ENCODE measurements around the gene IZUMO3.
"Not testable (repeated sequence)": the region's sequence is repeated elsewhere in the genome, so short reads cannot be mapped to it uniquely, and the experiment has no call there.

Gene IZUMO3

GRCh38 chr9:24545847-24546522, at the start of gene IZUMO3:
Gene IZUMO3 (minus strand): TSS chr9:24545897. CDS start chr9:24545649, 248 bp downstream.
- DNase-seq = no peak

GRCh38 chr9:24594234-24594850, 48.6 kb upstream of the IZUMO3 start:
- no peak for DNase-seq

- DNase-seq = no peak
Measured at GRCh38 chr9:24590432-24590831, 44.7 kb upstream of the IZUMO3 start.

GRCh38 chr9:24587883-24588282, 42.2 kb upstream of the IZUMO3 start:
- no peak for DNase-seq

GRCh38 chr9:24582146-24583126, 36.7 kb upstream of the IZUMO3 start:
- no peak for DNase-seq

GRCh38 chr9:24580005-24580404, 34.3 kb upstream of the IZUMO3 start:
- not testable (repeated sequence) for DNase-seq

- no peak for DNase-seq
Measured at GRCh38 chr9:24572406-24572805, 26.7 kb upstream of the IZUMO3 start.

- no peak for DNase-seq
Measured at GRCh38 chr9:24561957-24562356, 16.3 kb upstream of the IZUMO3 start.

GRCh38 chr9:24553183-24553552, 7.5 kb upstream of the IZUMO3 start:
- no peak for DNase-seq

GRCh38 chr9:24552526-24553182, 7.0 kb upstream of the IZUMO3 start:
- DNase-seq = no peak

- no peak for DNase-seq
Measured at GRCh38 chr9:24545285-24545684, 412 bp downstream of the IZUMO3 start.

GRCh38 chr9:24518545-24518944, 27.2 kb downstream of the IZUMO3 start:
- DNase-seq = no peak

GRCh38 chr9:24516463-24516862, 29.2 kb downstream of the IZUMO3 start:
- no peak for DNase-seq

GRCh38 chr9:24509850-24510249, 35.8 kb downstream of the IZUMO3 start:
- no peak for DNase-seq

- no peak for DNase-seq
Measured at GRCh38 chr9:24504521-24504920, 41.2 kb downstream of the IZUMO3 start.

- DNase-seq = no peak
Measured at GRCh38 chr9:24502206-24502937, 43.3 kb downstream of the IZUMO3 start.

- no peak for DNase-seq
Measured at GRCh38 chr9:24500761-24501160, 44.9 kb downstream of the IZUMO3 start.

- DNase-seq = no peak
Measured at GRCh38 chr9:24498632-24499031, 47.1 kb downstream of the IZUMO3 start.

GRCh38 chr9:24497671-24498070, 48.0 kb downstream of the IZUMO3 start:
- DNase-seq = no peak
